Astrocyte of the hippocampus (primary cell): ENCODE measurements around the gene CBX4.
A peak's percentile ranks its signal among the peaks of the same experiment; 100 is the strongest.

Experiments used
- DNase-seq: peaks from one replicate; pipeline ENCODE4 v3.0.0; 2011; ENCODE audit warnings: low read depth, low spot score

Gene CBX4

GRCh38 chr17:79812353-79813258, 26.6 kb downstream of the CBX4 start:
- no peak for DNase-seq

- DNase-seq, result no peak
Measured at GRCh38 chr17:79811868-79812352, 27.3 kb downstream of the CBX4 start.

GRCh38 chr17:79811011-79811867, 28.0 kb downstream of the CBX4 start:
- peak; percentile 69 for DNase-seq

GRCh38 chr17:79810130-79811010, 28.9 kb downstream of the CBX4 start:
- DNase-seq, result peak; percentile 93

- DNase-seq, result no peak
Measured at GRCh38 chr17:79809530-79810129, 29.6 kb downstream of the CBX4 start.

GRCh38 chr17:79808763-79809529, 30.3 kb downstream of the CBX4 start:
- peak; percentile 55 for DNase-seq

- no peak for DNase-seq
Measured at GRCh38 chr17:79806863-79807720, 32.1 kb downstream of the CBX4 start.

GRCh38 chr17:79806446-79806760, 32.8 kb downstream of the CBX4 start:
- DNase-seq, result no peak

- no peak for DNase-seq
Measured at GRCh38 chr17:79804856-79805696, 34.2 kb downstream of the CBX4 start.

GRCh38 chr17:79803997-79804855, 35.0 kb downstream of the CBX4 start:
- no peak for DNase-seq

- DNase-seq, result no peak
Measured at GRCh38 chr17:79803421-79803996, 35.7 kb downstream of the CBX4 start.

GRCh38 chr17:79802736-79803420, 36.4 kb downstream of the CBX4 start:
- DNase-seq, result no peak

GRCh38 chr17:79802039-79802735, 37.1 kb downstream of the CBX4 start:
- DNase-seq, result no peak

- DNase-seq, result peak; percentile 74
Measured at GRCh38 chr17:79801156-79802038, 37.8 kb downstream of the CBX4 start.
